Activated naive CD8-positive, alpha-beta T cell (primary cell): ENCODE measurements around the gene BARX2.

Source experiments
- H3K27ac Mint-ChIP-seq: one replicate; pipeline ENCODE4 v1.8.0; 2021; ENCODE audit warnings: mixed read lengths
- H3K27me3 Mint-ChIP-seq: one replicate; pipeline ENCODE4 v1.8.0; 2021; ENCODE audit warnings: mixed read lengths
- H3K36me3 Mint-ChIP-seq: one replicate; pipeline ENCODE4 v1.8.0; 2021; ENCODE audit warnings: mixed read lengths
- H3K4me1 Mint-ChIP-seq: one replicate; pipeline ENCODE4 v1.8.0; 2021; ENCODE audit warnings: low read depth, mixed read lengths
- H3K4me3 Mint-ChIP-seq: one replicate; pipeline ENCODE4 v1.8.0; 2021; ENCODE audit warnings: mild to moderate bottlenecking, mixed read lengths
- H3K9me3 Mint-ChIP-seq: one replicate; pipeline ENCODE4 v1.8.0; 2021; ENCODE audit warnings: low read depth, mixed read lengths

The BARX2 gene

DNA sequence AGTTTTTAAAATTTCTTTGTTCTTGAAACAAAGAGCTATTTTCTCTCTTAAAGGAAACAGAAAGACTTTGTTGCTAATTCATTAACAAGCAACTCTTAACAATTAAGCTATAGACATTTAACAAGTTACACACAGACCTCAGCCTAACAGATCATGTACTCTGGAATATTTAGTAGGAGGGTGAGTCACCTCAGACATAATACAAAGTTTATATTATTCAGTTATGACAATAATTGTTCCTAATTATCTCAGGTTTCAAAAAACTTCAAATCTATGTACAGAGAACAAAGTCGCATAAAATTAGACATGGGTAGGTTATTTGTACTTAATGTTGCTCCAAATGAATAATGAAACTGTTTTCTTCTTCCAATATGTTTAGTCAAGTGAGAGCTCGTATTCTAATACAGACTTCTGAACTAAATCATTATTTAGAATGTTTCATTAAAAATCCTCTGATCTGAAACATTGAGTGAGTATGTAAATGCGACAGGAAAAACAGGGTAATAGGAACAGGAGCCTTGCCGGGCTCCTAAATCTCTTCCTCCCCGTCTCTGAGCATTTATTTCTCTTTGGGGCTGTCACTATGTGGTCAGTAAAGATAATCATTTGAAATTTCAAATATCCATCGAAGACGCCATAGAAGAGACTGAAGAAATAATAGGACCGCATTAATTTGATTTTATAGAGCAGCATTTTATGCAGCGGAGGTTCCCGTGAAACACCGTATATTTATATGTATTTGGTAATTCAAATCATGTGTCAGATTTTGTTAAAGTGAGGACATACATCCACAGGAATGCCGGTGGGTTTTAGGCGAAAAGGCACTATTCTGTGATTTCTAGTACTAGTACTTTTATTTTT is 8.7 kb upstream of the BARX2 start:
- Mint-ChIP-seq H3K9me3 (no peaks in the 10 kb centered on the region), H3K27ac (no peak overlapping the region), H3K4me1 (peaks cover 1% of the 10 kb centered on the region), H3K27me3 (peaks cover 50% of the 10 kb centered on the region), H3K4me3 (no peak overlapping the region), H3K36me3 (no peaks in the 10 kb centered on the region)

GRCh38 chr11:129368889-129369672 is 6.6 kb upstream of the BARX2 start:
- Mint-ChIP-seq H3K4me3 (no peak overlapping the region), H3K27me3 (peaks cover 57% of the 10 kb centered on the region), H3K27ac (no peak overlapping the region), H3K36me3 (no peaks in the 10 kb centered on the region), H3K4me1 (peaks cover 14% of the 10 kb centered on the region), H3K9me3 (no peaks in the 10 kb centered on the region)

DNA sequence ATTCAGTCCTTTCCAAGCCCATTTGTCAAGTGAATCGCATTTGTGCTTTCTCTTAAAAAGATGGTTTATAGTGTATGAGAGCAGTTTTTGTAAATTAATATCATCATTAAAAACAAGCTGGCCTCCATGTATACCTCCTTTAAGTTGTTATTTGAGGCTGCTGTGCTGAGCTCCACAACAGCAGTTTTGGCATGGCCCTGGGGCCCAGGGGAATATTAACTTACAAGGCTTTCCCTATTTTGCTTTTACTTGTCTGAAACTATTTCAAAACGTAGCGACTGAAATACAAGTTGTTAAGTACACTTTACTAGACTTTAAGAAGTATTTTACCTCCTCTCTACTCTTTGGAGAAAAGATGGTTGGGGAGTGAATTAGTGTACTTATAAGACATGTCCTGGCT is 4.9 kb upstream of the BARX2 start:
- H3K9me3 Mint-ChIP-seq = no peaks in the 10 kb centered on the region

GRCh38 chr11:129372609-129373488 is 2.8 kb upstream of the BARX2 start:
- Mint-ChIP-seq H3K27ac (no peak overlapping the region), H3K9me3 (no peaks in the 10 kb centered on the region), H3K4me1 (peaks cover 31% of the 10 kb centered on the region), H3K36me3 (no peaks in the 10 kb centered on the region), H3K27me3 (peaks cover 63% of the 10 kb centered on the region), H3K4me3 (peak overlapping the region; percentile 75)

More for the DNA sequence above, 4.9 kb upstream of the BARX2 start:
- no peaks in the 10 kb centered on the region for H3K36me3 Mint-ChIP-seq
- H3K4me1 Mint-ChIP-seq = peaks cover 23% of the 10 kb centered on the region
- peaks cover 61% of the 10 kb centered on the region for H3K27me3 Mint-ChIP-seq
- no peak overlapping the region for H3K4me3 Mint-ChIP-seq
- no peak overlapping the region for H3K27ac Mint-ChIP-seq

DNA sequence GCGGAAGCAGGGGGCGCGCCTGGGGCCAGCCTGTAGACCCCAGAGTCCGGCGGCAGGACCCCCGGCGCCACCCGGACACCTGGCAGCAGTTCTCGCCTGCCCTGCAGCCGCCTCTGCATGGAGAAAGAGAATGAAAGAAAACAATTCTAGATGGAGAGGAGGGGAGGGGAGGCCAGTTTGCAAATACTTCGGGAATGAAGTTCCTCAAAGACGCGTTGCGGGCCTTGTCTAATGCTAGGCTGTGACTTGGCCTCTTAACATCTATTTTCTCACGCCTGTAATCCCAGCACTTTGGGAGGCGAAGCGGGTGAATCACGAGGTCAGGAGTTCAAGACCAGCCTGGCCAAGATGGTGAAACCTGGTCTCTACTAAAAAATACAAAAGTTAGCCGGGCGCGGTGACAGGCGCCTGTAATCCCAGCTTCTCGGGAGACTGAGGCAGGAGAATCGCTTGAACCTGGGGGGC is 2.1 kb upstream of the BARX2 start:
- Mint-ChIP-seq H3K4me1 (peaks cover 31% of the 10 kb centered on the region), H3K4me3 (peak overlapping the region; percentile 81), H3K27ac (no peak overlapping the region), H3K36me3 (no peaks in the 10 kb centered on the region), H3K9me3 (no peaks in the 10 kb centered on the region), H3K27me3 (peaks cover 57% of the 10 kb centered on the region)

GRCh38 chr11:129374081-129374992 is 1.3 kb upstream of the BARX2 start:
- H3K4me1 Mint-ChIP-seq = peaks cover 31% of the 10 kb centered on the region
- no peak overlapping the region for H3K27ac Mint-ChIP-seq
- H3K27me3 Mint-ChIP-seq = peaks cover 53% of the 10 kb centered on the region
- H3K9me3 Mint-ChIP-seq = no peaks in the 10 kb centered on the region
- no peaks in the 10 kb centered on the region for H3K36me3 Mint-ChIP-seq
- peak overlapping the region; percentile 81 for H3K4me3 Mint-ChIP-seq

DNA sequence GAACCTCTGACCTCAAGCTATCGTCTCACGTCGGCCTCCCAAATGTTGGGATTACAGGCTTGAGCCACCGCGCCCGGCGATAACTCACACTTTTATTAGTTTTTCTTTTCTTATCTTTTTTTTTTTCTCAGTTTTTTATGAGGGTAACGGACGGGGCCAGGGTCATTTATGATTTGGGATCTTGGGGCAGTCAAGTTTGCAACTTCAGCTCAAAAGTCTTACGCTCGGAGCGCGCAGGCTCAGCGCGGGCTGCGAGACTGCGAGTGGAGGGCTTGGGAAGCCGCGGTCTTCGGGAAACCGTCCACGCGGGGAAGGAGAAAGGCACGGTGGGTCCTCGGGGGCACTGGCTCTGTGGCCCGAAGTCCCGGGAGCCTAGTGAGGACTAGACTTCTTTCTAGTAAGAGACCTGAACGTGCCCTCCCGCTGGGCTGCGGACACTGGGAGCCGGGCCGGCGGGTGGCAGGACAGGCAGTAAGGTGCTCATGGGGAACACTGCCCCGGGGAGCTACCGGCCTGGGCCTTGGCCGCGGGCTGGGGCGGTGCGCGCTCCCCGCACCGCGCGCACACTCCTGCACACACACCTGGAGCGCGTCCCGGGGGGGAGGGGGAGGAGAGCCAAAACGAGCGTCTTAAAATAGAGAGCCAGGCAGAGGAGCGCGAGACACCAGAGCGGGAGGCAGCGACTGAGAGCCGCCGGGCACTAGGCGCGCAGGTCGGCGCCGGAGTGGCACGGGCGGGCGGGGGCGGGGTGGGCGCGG is 476 bp upstream of the BARX2 start:
- Mint-ChIP-seq H3K4me1 (peaks cover 31% of the 10 kb centered on the region), H3K9me3 (no peaks in the 10 kb centered on the region), H3K36me3 (no peaks in the 10 kb centered on the region), H3K27ac (no peak overlapping the region), H3K4me3 (peak overlapping the region; percentile 81), H3K27me3 (peaks cover 50% of the 10 kb centered on the region)

- Mint-ChIP-seq H3K27me3 (peaks cover 46% of the 10 kb centered on the region), H3K36me3 (no peaks in the 10 kb centered on the region), H3K9me3 (no peaks in the 10 kb centered on the region), H3K27ac (no peak overlapping the region), H3K4me1 (peaks cover 31% of the 10 kb centered on the region), H3K4me3 (peak overlapping the region; percentile 77)
Measured at GRCh38 chr11:129376658-129377341, 1.2 kb downstream of the BARX2 start.

- no peaks in the 10 kb centered on the region for H3K36me3 Mint-ChIP-seq
- peaks cover 24% of the 10 kb centered on the region for H3K4me1 Mint-ChIP-seq
- H3K27ac Mint-ChIP-seq = no peak overlapping the region
- H3K4me3 Mint-ChIP-seq = no peak overlapping the region
- peaks cover 40% of the 10 kb centered on the region for H3K27me3 Mint-ChIP-seq
- no peaks in the 10 kb centered on the region for H3K9me3 Mint-ChIP-seq
Measured at GRCh38 chr11:129377739-129378138, 2.1 kb downstream of the BARX2 start.

DNA sequence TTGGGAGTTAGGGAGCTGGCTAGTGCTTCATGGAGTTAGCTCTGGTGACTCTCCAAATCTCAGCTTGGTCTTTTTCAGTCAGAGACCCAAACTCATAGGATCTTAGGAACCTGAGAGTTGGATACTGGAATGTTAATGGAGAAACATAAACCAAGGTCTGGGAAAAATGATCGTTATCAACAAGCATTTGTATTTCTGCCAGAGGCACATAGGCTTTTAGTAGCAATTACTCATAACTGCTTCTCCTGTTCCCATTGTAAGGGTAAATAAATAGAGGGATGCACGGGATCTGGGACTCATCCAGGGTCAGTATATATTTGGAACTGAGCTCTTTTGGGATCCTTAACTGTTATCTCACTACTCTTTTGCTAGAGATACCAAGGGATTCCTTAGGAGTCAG is 4.8 kb downstream of the BARX2 start:
- Mint-ChIP-seq H3K4me1 (peaks cover 8% of the 10 kb centered on the region), H3K4me3 (no peak overlapping the region), H3K9me3 (no peaks in the 10 kb centered on the region), H3K27me3 (peaks cover 37% of the 10 kb centered on the region), H3K27ac (no peak overlapping the region), H3K36me3 (no peaks in the 10 kb centered on the region)

DNA sequence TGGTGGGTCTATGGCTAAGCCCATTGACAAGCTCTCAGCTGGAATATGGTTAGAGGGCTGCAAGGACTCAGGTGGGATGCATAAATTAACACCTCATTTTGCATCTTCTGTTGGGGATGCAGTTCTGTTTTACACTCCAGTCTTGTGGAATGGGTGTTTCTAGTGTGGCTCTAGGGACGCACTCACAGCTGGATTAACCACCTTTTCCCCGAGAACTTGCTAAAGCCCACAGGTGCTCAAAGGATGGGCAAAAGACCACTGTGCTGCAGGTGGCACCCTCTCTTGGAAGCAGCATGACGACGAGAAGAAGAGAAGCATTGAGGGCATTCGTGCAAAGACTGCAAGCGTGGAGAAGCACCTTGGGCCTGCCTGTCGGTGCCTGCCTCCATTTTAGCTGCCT is 6.9 kb downstream of the BARX2 start:
- H3K27me3 Mint-ChIP-seq = peaks cover 27% of the 10 kb centered on the region
- H3K4me1 Mint-ChIP-seq = no peaks in the 10 kb centered on the region
- H3K9me3 Mint-ChIP-seq = no peaks in the 10 kb centered on the region
- H3K4me3 Mint-ChIP-seq = no peak overlapping the region
- no peak overlapping the region for H3K27ac Mint-ChIP-seq
- H3K36me3 Mint-ChIP-seq = no peaks in the 10 kb centered on the region

DNA sequence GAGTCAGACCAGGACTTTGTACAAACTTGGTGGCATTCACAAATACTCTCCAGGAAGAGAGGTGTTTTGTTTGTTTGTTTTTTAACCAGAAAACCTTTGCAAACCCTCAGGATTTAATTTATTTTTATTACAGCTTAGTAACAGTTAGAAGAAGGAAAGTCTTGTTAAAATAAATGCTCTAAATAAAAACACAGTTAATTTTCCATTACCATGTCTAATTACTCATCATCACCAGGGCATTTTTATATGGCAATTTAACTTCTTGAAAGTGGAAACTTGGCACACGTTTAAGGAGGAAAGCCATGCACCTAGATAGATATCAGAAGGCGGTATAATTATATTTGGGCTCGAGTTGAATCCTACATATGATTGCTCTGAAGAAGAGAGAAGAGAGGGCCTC is 7.4 kb downstream of the BARX2 start:
- no peaks in the 10 kb centered on the region for H3K36me3 Mint-ChIP-seq
- no peaks in the 10 kb centered on the region for H3K9me3 Mint-ChIP-seq
- no peaks in the 10 kb centered on the region for H3K4me1 Mint-ChIP-seq
- H3K27me3 Mint-ChIP-seq = peaks cover 26% of the 10 kb centered on the region
- no peak overlapping the region for H3K27ac Mint-ChIP-seq
- H3K4me3 Mint-ChIP-seq = no peak overlapping the region

- no peaks in the 10 kb centered on the region for H3K4me1 Mint-ChIP-seq
- H3K9me3 Mint-ChIP-seq = no peaks in the 10 kb centered on the region
- no peak overlapping the region for H3K4me3 Mint-ChIP-seq
- H3K27ac Mint-ChIP-seq = no peak overlapping the region
- H3K27me3 Mint-ChIP-seq = peaks cover 26% of the 10 kb centered on the region
- H3K36me3 Mint-ChIP-seq = no peaks in the 10 kb centered on the region
Measured at GRCh38 chr11:129383502-129383901, 7.9 kb downstream of the BARX2 start.
